ENCODE results near the gene NGEF.
A peak's percentile ranks its signal among the peaks of the same experiment; 100 is the strongest.
"Not testable (repeated sequence)": the region's sequence is repeated elsewhere in the genome, so short reads cannot be mapped to it uniquely, and the experiment has no call there.

NGEF gene

DNA sequence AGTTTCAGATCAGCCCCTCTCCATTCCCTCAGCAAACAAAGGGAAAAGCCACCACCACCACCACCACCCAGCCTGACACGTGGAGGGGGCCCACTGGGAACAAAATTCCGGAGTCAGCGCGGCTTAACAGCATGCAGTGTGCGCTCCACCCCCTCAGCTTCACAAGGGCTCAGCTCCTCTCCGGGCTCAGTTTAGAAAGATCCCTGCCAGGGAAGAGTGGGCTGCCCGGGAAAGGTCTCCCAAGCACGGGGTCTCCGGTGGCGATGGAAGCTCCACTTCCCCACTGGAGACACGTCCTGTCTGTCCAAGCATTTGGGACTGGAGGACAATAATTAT, 87.3 kb downstream of the NGEF start:
- no peak for DNase-seq

DNA sequence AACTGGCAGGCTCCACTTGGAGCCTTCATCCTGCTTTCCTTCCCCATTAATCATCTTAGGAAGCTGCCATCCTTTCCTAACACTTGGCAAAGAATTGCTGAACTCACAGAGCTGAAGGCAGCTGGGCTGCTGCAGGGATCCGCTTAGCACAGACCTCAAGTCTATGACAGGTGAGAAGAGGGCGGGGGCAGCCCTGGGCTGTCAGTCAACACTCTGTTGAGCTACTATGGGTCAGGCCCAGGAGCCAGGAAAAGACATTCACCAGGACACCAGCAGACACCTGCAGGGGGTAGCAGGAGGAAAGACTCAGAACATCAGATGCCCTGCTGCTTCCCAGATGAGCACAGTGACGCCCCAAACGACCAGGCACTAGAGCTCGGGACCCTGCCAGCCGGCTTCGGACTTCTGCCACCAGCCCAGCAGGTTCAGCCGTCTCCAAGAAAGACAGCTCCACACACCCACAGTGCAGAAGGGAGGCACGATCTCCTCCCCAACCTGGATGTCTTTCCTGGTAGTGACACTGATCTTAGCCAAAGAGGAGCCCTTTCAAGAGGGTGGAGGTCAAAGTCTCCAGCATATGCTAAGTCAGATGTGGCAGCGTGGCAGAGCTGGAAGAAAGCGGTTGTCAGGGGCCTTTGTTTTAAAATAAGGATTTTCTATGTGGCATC, 87.8 kb downstream of the NGEF start:
- no peak for DNase-seq

DNA sequence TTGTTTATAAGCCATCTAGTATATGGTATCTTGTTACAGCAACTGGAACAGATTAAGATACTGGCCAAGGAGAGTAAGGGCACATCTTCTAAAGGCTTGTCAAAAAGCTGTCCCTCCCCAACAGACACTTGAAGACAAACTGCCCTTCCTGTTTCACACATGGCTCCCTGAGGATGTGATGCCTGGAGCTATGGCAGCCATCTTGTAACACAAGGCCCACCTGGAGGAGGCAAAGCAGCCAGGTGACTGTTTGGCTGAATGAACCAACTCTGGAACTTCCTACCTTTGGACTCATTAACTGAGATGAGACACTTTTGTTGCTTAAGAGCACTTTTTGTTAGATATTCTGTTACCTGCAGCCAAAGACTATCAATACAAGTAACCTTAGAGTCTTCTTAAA, 88.6 kb downstream of the NGEF start:
- DNase-seq, result no peak

DNA sequence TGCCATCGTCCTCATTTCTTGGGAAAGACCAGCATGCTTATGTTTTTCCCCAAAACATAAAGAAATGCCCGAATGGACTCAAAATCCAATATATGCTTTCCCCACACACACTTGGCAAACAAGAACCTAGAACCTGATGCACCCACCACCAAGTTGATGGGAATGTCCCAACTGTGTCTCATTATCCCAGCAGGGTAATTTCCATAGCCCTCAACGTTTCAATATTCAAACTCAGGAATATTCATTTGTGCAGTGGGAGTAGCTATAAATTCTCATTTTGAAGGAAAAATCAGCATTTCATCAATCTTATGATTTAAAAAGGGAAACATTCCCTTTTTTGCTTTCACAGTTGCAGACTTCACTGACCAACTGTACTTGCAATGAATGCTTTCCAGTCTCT, 92.3 kb downstream of the NGEF start:
- DNase-seq, result no peak

DNA sequence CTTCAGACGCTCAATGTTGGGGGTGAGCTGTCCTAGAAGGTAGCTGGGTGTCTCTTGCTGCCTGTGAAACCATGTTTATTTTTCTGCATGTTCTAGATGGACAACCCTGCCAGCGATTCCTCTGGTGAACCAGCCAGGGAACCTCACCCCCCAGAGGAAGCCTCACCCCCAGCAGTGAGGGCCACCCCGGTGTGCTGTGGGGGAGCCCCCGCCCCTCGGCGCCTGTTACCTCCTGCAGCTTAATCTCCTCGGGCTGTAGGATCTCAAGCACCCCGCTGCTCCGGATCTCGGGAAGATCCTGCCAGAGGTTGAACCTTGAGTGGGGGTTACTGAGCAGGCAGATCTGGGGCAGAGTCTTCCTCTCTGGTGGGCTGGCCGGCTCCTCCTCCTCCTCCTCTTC, 93.0 kb downstream of the NGEF start:
- DNase-seq, result no peak

DNA sequence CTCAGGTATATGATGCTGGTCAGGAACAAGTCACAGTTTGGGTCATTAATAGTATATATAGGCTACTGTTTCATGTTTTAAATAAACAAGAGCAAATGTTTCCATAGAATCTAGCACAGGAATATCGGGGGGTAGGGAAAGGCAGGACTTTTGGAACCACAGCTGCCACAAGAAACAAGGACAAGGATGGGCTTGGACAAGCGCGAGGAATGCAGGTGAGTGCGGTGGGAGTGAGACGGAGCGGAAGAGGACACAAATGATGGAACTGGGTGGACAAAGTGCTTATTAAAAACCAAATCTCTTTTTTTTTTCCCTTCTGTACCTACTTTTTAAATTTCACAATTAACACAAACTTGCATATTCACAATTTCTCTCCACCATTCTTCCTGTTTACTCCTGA, 93.9 kb downstream of the NGEF start:
- no peak for DNase-seq

DNA sequence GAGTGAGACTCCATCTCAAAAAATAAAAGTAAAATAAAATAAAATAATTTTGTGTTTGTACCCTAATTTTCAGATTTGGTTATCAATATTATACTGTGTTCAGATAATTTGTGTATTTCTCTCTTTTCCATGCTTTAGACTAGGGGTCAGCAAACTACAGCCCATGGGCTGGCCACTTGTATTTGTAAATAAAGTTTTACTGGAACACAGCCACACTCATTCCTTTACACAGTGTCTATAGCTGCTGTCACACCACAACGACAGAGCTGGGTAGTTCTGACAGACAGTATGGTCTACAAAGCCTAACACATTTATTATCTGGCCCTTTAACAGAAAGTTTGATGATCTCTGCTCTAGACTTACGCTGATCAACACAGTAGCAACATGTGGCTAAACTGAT, 99.2 kb downstream of the NGEF start:
- no peak for DNase-seq

DNA sequence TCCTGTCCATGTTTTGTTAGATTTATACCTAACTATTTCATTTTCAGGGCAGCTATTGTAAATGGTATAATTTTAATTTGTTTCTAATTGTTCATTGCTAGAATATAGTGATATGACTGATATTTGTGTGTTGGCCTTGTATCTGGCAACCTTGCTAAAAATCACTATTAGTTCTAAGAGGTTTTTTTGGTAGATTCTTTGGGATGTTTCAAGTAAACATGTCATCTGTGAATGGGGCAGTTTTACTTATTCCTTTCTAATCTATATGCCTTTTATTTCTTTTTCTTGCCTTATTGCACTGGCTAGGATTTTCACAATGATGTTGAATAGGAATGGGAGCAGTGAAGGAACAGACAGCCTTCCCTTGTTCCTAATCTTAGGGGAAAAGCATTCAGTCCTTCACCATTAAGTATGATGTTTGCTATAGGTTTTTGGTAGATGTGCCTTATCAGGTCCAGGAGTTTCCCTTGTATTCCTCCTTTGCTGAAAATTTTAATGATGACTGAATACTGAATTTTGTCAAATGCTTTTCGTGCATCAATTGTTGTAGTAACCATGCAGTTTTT, 101.3 kb downstream of the NGEF start:
- DNase-seq, result no peak

DNA sequence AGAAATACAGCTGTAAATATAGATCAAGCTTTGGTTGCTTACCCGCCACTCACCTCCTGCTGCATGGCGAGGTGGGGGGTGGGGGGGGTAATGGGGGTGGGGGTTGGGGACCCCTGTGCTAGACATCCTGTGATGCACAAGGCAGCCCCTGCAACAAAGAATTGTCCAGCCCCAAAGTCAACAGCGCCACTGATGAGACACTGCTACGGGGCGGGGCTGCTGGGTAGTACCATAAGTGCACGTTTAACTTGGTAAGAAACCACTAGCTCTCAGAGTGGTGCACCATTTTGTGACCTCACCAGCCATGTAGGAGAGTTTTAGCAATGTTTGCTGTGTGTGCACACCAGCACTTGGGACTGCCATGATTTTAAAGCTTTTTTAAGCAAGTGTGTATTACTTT, 102.7 kb downstream of the NGEF start:
- no peak for DNase-seq

DNA sequence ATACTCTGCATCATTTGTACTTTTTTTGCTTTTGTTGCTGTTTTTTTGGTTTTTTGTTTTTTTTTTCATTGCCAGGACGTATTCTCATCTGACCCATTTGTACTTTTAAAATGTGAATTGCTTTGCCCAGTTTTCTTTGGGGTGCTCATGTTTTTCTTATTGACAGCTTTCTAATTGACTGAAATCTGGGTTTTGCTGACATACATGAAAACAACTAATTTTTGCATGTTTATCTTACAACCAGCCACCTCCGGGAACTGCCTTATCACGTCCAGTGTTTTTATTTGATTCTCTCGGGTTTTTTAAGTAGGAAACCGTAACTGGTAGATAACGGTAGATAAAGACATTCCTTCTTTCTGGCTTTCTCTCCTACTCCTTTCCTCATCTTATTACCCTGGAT, 104.4 kb downstream of the NGEF start:
- no peak for DNase-seq

DNA sequence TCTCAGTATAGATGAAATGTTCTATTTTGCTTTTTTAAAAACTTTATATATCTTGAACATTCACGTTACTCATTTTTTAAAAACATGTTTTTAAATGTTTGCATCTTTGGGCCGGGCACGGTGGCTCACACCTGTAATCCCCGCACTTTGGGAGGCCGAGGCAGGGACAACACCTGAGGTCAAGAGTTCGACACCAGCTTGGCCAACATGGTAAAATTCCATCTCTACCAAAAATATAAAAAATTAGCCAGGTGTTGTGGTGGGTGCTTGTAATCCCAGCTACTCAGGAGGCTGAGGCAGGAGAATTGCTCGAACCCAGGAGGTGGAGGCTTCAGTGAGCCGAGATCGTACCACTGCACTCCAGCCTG, 105.4 kb downstream of the NGEF start:
- not testable (repeated sequence) for DNase-seq

DNA sequence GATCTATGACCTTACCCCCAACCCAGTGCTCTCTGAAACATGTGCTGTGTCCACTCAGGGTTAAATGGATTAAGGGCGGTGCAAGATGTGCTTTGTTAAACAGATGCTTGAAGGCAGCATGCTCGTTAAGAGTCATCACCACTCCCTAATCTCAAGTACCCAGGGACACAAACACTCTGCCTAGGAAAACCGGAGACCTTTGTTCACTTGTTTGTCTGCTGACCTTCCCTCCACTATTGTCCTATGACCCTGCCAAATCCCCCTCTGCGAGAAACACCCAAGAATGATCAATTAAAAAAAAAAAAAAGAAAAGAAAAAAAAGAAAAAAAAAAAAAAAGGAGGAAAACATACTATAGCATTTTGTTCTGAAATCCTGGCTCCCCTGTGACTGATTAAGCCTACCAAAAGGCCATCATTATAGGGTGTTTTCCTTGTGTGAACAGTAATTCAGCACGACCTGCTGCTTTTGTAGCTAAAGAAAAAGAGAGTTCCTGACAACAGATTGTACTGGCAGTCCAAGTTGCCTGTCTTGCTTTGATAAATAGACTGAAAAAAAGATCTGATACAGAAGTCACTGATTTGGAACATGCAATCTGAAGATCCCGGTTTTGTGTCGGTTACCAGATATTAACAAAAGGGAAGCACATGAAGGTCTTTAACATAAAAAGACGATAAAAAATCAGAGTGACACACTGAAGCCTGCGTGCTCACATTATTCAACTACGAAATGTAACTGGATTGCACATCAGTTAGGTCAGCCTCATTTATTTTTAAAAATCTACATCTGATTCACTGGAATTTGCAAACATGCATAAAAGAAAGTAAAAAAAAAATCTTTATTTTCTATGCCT, 106.0 kb downstream of the NGEF start:
- DNase-seq, result peak; percentile 0

DNA sequence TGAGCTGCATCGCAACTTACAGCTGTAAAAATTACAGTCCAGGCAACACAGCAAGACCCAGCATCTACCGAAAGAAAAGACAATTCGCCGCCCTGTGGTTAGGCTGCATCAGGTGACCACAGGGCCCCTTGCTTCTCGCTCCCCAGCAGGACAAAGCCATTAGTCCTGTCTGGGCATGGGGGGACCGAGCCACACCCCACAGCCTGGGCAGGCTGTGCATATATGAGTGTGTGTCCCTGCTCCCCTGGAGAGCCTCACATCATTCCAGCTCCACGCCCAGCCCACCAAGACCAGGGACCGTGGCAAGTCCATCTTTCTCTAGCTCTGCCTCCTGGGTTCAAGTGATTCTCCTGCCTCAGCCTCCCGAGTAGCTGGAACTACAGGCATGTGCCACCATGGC, 109.1 kb downstream of the NGEF start:
- DNase-seq, result no peak

DNA sequence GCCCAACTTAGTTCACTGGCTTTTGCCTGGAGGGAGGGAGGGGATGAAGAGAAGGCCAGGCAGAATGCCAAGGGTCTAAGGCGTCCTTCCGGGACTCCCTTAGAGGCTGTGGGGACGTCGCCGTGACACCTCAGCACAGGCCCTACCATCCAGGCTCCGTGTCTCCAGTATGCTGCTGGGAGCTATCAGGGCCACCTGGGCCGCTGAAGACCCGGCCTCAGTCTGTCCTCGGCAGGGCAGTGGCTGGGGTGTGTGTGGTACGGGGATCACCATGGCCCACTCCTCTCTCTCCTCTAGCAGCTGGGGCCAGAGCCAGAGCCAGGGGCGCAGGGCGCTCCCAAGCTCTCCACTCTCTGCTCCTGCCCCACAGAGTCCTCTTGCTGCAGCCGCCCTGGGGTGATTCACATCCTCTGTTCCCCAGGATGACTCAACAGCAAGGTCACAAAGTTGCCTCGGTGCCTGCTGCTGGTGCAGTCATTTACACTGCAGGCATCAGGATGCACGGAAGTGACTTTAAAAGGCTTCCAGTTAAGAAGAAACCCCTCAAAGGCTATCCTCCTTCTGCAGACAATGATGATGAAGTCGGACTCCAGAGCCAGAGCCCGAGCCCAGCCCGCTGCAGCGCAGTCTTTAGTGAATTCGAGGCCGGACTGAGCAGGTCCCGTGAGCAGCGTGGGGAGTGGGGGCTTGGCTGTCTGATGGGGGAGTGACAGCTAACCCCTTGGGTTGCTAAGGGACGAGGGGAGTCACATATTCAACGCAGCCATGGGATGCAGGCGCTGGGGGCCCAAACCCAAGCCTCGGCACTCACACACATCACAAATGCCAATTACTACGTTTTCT, 111.1 kb downstream of the NGEF start:
- no peak for DNase-seq

DNA sequence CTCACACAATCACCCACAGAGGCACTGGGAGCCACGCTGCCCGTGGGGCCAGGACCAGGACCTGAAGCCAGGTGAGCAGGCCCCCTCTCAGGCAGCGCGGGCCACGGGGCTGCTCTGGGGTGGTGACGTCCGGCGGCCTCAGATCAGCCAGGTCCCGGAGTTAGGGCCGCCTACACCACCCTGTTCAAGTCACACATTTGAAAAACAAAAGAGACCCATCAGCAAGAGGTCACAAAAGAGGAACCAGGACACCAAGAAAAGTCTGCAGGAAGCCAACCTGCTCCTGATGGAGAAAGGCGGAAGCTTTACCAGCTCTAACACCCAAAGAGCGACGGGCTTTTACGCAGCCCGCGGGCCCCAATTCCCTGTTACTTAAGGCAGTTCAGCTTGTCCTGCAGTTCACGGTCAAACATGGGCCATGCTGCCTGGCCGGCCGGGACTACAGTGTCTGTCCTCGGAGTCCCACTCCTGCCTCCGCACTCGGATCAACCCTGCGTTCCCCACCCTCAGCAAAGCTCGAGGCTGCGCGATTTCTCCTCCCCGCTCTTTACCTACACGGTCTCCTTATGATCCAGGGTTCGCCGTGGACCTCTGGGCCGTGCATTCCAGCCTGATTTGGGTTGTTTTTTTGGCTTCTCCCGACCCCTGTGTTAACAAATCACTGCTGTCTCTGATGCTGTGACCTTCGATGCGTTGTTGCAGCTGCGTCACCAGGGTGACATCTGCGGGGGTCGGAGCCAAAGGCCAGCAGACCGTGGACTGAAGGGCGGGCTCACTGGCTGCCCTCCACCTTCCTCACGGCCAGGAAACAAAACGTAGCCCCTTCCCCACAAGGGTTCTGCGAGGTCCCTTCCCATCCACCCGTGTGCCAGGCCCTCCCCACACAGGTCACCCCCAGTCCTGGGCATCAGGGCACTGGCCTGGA, 112.0 kb downstream of the NGEF start:
- no peak for DNase-seq

DNA sequence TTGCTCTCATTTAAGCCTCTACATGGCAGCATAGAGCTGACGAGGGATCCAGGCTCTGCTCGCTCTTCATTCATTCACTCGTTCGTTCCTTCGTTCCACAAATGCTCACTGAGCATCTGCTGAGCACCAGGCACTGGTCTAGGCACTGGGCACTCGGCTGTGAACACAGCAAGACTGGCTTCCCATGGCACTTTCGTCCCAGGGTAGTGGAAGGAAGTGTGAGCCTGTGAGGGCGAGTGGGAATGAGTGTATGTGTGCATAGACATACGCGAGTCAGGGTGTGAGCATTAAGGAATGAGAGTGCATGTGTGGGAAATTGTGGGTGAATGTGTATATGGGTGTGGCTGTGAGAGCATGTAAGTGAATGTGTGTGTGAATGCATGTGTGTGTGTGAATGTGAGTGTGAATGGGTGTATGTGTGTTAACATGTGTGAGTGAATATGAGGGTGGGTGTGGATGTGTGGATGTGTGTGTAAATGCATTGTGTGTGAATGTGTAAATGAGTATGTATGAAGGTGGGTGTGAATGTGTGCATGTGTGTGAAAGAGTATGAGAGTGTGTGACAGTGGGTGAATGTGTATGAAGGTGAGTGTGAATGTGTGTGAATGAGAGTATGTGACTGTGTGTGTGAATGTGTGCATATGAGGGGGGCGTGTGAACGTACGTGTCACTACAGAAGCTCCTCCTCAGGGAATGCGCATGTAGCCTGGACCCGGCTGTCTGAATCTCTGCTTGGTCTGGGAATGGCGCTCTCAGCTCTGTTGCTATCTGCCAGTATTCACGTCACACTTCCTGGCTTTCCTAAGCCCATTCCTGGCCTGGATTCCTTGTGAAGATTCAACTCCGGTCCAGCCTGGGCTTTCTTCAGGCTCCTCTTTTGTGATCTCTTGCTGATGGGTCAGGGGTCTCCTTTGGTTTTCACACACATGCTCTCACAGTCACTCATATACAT, 114.2 kb downstream of the NGEF start:
- DNase-seq, result no peak

DNA sequence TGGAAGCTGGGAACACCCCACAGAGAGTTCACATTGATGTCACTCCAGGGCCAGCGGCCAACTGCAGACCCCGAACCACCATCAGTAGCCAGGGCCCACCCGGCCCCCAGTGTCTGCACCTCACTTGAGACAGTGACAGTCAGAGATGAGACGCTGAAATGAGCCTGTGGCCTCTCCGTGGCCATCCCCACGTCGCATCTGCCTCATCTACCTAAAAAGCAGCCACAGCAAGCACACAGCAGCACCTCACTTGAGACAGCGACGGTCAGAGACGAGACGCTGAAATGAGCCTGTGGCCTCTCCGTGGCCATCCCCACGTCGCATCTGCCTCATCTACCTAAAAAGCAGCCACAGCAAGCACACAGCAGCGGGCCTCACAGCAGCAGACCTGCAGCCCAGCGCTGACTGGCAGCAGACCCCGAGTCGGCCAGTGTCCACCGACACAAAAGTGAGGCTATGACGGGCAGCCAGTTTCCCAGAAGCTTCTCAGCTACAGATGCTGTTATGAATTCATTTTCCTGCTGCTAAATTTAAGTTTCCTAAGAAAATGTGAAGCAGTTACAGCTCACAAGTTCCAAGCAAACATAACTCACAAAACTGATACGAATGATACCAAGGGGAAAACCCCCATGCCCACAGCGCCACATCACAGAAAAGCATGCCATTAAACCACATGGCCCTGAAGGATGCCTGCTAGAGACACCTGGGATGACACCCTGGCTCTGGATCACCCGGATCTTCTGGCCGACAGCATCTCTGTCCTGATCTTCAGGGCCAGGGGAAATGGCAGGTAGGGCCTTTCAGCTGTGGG, 115.3 kb downstream of the NGEF start:
- DNase-seq, result no peak

DNA sequence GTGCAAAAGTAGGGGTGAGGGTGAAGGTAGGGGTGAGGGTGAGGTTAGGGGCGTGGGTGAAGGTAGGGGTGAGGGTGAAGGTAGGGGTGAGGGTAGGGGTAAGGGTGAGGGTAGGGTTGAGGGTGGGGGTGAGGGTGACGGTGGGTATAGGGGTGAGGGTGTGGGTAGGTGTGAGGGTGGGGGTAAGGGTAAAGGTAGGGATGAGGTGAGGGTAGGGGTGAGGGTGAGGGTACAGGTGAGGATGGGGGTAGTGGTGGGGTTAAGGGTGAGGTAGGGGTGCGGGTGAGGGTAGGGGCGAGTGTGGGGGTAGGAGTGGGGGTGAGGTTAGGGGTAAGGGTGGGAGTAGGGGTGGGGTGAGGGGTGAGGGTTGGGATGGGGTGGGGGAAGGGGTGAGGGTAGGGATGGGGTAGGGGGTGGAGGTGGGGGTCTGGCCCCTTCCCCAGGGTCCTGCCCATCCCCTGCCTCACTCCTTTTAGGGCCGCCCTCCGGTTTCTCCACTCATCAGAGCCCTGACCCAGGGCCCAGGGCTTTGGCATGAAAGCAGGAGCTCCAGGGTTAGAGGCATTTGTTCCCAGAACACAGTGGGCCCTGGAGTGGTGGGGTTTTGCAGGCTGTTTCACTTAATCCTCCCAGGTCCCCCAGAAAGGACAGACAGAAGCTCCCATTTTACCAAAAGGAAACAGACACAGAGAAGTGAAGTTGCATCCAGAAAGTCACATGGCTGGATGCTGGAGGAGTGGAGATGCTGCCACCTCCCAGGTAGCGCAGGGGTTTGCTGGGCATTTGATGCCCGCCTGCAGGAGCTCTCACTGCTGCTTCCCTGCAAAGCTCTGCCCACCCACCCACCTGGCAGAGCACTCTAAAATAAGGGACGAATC, 116.1 kb downstream of the NGEF start:
- no peak for DNase-seq

DNA sequence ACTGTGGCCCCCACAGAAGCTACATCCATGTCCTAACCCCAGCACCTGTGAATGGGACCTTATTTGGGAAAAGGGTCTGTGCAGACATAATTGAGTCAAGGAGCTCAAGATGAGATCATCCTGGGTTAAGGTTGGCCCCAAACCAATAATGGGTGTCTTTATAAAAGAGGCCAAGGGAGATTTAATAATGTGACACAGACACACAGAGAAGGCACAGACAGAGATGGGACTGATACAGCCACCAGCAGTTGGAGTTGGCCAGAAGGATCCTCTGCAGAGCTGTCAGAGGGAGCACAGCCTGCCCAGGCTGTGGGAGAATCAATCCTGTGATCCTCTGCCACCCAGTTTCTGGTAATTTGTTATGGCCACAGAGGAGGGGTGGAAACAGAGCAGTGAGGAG, 116.9 kb downstream of the NGEF start:
- no peak for DNase-seq
